Measurements from ENCODE around the gene BMPER. TPM values are rescaled to one million over a fixed set of nuclear protein-coding genes. Genes with fewer than 3 reads are reported as not detected.

Gene BMPER
- total RNA-seq, 6 donors from 2014 or later = 2.5 to 15.6 (median 9.4) TPM

DNA sequence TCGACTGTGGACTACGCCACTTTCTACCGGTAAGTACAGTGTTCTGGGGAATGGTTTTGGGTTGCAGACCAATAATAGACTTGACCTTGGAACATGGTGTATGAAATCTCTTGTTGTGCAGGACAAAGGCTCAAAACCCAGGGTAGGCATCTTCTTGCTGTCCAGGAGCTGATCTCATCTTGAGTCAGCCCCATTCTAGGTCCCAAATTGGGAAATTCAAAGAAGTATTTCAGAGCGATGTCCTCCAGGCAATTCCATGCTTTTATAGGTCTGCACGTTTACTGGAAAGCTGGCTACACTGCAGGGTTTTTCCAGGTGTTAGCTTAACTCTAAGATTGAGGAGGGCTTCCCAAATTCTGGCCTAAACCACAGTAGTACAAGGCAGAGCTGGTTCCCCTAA is 180.7 kb downstream of the BMPER start:
- no peak for ATAC-seq (ENCODE audit: low FRiP score in 2 of 2)
- Histone ChIP-seq H3K4me1 (no peaks in the 10 kb centered on the region), H3K27ac (no peak overlapping the region), H3K9me3 (no peaks in the 10 kb centered on the region), H3K27me3 (no peaks in the 10 kb centered on the region), H3K4me3 (no peak overlapping the region), H3K36me3 (no peaks in the 10 kb centered on the region)
- DNase-seq = no peak
- WGBS, 2 donors = 90% methylated on average over 4 to 5 of the region's 5 CpGs
- TF ChIP-seq, protein P1, sequence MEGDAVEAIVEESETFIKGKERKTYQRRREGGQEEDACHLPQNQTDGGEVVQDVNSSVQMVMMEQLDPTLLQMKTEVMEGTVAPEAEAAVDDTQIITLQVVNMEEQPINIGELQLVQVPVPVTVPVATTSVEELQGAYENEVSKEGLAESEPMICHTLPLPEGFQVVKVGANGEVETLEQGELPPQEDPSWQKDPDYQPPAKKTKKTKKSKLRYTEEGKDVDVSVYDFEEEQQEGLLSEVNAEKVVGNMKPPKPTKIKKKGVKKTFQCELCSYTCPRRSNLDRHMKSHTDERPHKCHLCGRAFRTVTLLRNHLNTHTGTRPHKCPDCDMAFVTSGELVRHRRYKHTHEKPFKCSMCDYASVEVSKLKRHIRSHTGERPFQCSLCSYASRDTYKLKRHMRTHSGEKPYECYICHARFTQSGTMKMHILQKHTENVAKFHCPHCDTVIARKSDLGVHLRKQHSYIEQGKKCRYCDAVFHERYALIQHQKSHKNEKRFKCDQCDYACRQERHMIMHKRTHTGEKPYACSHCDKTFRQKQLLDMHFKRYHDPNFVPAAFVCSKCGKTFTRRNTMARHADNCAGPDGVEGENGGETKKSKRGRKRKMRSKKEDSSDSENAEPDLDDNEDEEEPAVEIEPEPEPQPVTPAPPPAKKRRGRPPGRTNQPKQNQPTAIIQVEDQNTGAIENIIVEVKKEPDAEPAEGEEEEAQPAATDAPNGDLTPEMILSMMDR (IDR thresholded peaks at IDR 0.05) = no peak
- TF ChIP-seq EP300 (IDR thresholded peaks at IDR 0.05) (no peak), POLR2A (IDR thresholded peaks at IDR 0.05) (no peak), POLR2AphosphoS5 (IDR thresholded peaks at IDR 0.05) (no peak)

DNA sequence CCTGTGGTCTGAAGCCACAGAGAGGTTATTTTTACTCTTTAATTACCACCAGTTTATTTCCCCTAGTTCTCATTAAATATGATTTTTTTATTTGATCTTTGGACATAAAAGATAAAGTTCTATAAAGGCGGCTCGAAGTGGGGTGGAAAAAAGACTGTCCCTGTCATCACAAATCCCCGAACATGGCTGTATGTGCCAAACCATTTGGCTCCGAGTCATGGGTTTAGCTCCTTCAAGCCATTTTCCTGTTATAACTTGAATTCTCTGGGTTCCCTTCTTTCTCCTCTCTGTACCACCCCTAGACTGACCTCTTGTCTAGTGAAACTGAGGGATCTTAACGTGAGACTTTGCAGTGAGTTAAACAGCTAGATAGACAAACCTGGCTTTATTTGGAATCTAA is 181.6 kb downstream of the BMPER start:
- DNase-seq (no peak), ATAC-seq (ENCODE audit: low FRiP score in 2 of 2) (no peak)
- H3K4me1 ChIP-seq = no peaks in the 10 kb centered on the region
- no peaks in the 10 kb centered on the region for H3K36me3 ChIP-seq
- WGBS, 2 donors = 81 to 82% methylated on average over 5 of the region's 5 CpGs
- H3K9me3 ChIP-seq = no peaks in the 10 kb centered on the region
- no peaks in the 10 kb centered on the region for H3K27me3 ChIP-seq
- H3K4me3 ChIP-seq = no peak overlapping the region
- H3K27ac ChIP-seq = no peak overlapping the region
- TF ChIP-seq POLR2AphosphoS5 (IDR thresholded peaks at IDR 0.05) = no peak
- TF ChIP-seq EP300 (IDR thresholded peaks at IDR 0.05) = no peak
- TF ChIP-seq, protein P1 (IDR thresholded peaks at IDR 0.05) = no peak
- no peak for TF ChIP-seq POLR2A (IDR thresholded peaks at IDR 0.05)

DNA sequence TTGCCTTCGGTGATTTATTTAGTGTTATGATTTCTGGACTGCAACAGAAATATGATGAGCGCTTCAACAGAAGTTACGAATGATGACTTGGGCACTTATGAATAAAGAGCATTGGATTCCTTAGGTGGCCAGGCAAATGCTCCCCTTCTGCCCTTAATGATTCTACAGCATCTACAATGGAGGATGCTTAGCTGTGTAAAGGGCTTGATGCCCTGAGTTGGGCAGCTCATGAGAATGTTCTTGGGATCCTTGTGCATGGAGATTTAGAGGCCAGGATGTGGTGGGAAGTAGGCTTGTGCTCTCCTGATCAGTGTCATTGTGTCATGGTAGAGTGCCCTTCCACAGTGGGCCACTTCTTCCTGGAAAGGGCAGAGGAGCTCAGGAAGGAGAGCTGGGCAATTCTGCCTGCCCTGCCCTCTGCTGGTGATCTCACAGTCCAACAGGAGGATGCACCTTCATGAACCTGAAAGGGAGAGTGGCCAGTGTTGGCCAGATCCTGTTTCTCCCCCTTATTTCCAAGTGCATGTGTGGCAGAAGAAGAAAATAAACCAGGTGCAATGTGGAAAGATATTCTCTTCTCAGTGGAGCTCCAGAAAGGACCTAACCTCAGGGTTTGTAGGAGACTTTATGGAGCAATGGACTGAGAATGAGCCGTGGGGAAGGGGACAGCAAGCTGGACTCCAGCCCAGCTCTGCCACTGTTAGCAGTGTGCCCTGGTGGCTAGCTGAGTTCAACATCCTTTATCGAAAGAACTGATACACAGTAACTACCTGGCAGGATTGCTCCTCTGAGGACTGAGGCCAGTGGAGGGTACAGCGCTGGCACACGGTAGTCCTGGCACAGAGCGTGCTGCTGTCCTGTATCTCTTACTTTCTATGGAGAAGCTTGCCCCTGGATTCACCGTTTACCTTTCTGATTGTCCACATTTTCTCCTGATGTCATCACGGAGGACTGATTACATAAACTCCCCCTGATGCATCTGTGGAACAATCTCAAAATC is 182.9 kb downstream of the BMPER start:
- no peak overlapping the region for H3K27ac ChIP-seq
- ATAC-seq (ENCODE audit: low FRiP score in 2 of 2) (peak; percentile 48 to 71), DNase-seq (peak in 1 of 2 donors; percentile 40)
- no peaks in the 10 kb centered on the region for H3K4me1 ChIP-seq
- no peak overlapping the region for H3K4me3 ChIP-seq
- H3K27me3 ChIP-seq = no peaks in the 10 kb centered on the region
- H3K36me3 ChIP-seq = no peaks in the 10 kb centered on the region
- TF ChIP-seq, protein P1 (IDR thresholded peaks at IDR 0.05) = peak; percentile 32 to 51 (median 39)
- TF ChIP-seq EP300 (IDR thresholded peaks at IDR 0.05) (no peak), POLR2A (IDR thresholded peaks at IDR 0.05) (no peak), POLR2AphosphoS5 (IDR thresholded peaks at IDR 0.05) (no peak)
- no peaks in the 10 kb centered on the region for H3K9me3 ChIP-seq
- WGBS, 2 donors = 89 to 90% methylated on average over 10 of the region's 10 CpGs

DNA sequence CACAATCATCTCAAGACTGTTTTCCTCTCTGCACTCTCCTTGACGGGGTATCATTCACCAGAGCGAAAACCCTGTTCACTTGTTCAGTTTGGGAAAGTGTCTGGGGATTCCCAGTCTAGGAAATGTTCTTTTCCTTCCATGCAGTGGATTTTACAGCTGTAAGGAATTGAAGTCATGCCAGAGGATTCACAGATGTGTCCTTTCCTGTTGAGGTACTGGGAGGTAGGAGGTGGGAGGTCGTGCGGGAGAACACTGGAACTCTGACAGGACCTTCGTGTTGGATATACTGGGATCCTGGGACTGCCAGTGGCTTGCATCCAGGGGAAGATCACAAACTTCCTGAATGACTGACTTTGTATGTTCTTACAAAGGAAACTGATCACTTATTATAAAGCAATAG is 185.5 kb downstream of the BMPER start:
- WGBS, 2 donors = 57 to 66% methylated on average over 5 of the region's 5 CpGs
- H3K4me1 ChIP-seq = no peaks in the 10 kb centered on the region
- ATAC-seq (ENCODE audit: low FRiP score in 2 of 2) = no peak
- H3K36me3 ChIP-seq = no peaks in the 10 kb centered on the region
- H3K4me3 ChIP-seq = no peak overlapping the region
- no peaks in the 10 kb centered on the region for H3K9me3 ChIP-seq
- no peak for DNase-seq
- no peak overlapping the region for H3K27ac ChIP-seq
- TF ChIP-seq POLR2A (IDR thresholded peaks at IDR 0.05) (no peak), POLR2AphosphoS5 (IDR thresholded peaks at IDR 0.05) (no peak), EP300 (IDR thresholded peaks at IDR 0.05) (no peak)
- TF ChIP-seq, protein P1 (IDR thresholded peaks at IDR 0.05) = no peak
- H3K27me3 ChIP-seq = no peaks in the 10 kb centered on the region

All from upper lobe of left lung (tissue), 6 donors.